Ishikawa (cell line): ENCODE measurements around the gene NKX1-1.

Experiments
- CEBPB ChIP-seq: IDR thresholded peaks from 2 replicates; pipeline ENCODE4 v1.6.1; 2012
- CREB1 ChIP-seq: IDR thresholded peaks from 2 replicates; pipeline ENCODE4 v1.6.1; 2012; ENCODE audit warnings: low read depth
- EGR1 ChIP-seq: IDR thresholded peaks from 2 replicates; pipeline ENCODE4 v1.6.1; 2012
- EP300 ChIP-seq: IDR thresholded peaks from 2 replicates; pipeline ENCODE4 v1.6.1; 2012; ENCODE audit warnings: borderline replicate concordance
- FOXM1 ChIP-seq: IDR thresholded peaks from 2 replicates; pipeline ENCODE4 v1.6.1; 2012; ENCODE audit warnings: low read depth, borderline replicate concordance
- MAX ChIP-seq: IDR thresholded peaks from 2 replicates; pipeline ENCODE4 v1.6.1; 2012
- NFIC ChIP-seq: IDR thresholded peaks from 2 replicates; pipeline ENCODE4 v1.6.1; 2012
- RAD21 ChIP-seq: IDR thresholded peaks from 2 replicates; pipeline ENCODE4 v1.6.1; 2012; ENCODE audit warnings: low read depth
- REST ChIP-seq: IDR thresholded peaks from 2 replicates; pipeline ENCODE4 v1.6.1; 2012; ENCODE audit warnings: low read depth, mild to moderate bottlenecking
- TAF1 ChIP-seq: IDR thresholded peaks from 2 replicates; pipeline ENCODE4 v1.6.1; 2012; ENCODE audit warnings: low read depth, mild to moderate bottlenecking
- TCF12 ChIP-seq: IDR thresholded peaks from 2 replicates; pipeline ENCODE4 v1.6.1; 2012; ENCODE audit warnings: low read depth
- TEAD4 ChIP-seq: IDR thresholded peaks from 2 replicates; pipeline ENCODE4 v1.6.1; 2012
- USF1 ChIP-seq: IDR thresholded peaks from 2 replicates; pipeline ENCODE4 v1.6.1; 2012
- YY1 ChIP-seq: IDR thresholded peaks from 2 replicates; pipeline ENCODE4 v1.6.1; 2012; ENCODE audit warnings: low read depth
- ZBTB7A ChIP-seq: IDR thresholded peaks from 2 replicates; pipeline ENCODE4 v1.6.1; 2012; ENCODE audit warnings: low read depth

NKX1-1 gene

GRCh38 chr4:1362521-1362920, 43.7 kb downstream of the NKX1-1 start:
- TF ChIP-seq TAF1 (no peak), EP300 (no peak), TEAD4 (no peak), RAD21 (no peak), REST (no peak), EGR1 (no peak), CREB1 (no peak), CEBPB (no peak), ZBTB7A (no peak), NFIC (no peak), USF1 (no peak), FOXM1 (no peak), TCF12 (no peak), MAX (no peak)

- no peak for TF ChIP-seq YY1
- TF ChIP-seq REST: no peak
- TF ChIP-seq EP300: no peak
- no peak for TF ChIP-seq RAD21
- TF ChIP-seq CREB1: no peak
- no peak for TF ChIP-seq ZBTB7A
- TF ChIP-seq TCF12: no peak
- TF ChIP-seq TAF1: no peak
- TF ChIP-seq MAX: no peak
- TF ChIP-seq EGR1: no peak
- TF ChIP-seq NFIC: no peak
- no peak for TF ChIP-seq CEBPB
- TF ChIP-seq FOXM1: no peak
- no peak for TF ChIP-seq TEAD4
- TF ChIP-seq USF1: no peak
Measured at GRCh38 chr4:1362046-1362445, 44.2 kb downstream of the NKX1-1 start.

DNA sequence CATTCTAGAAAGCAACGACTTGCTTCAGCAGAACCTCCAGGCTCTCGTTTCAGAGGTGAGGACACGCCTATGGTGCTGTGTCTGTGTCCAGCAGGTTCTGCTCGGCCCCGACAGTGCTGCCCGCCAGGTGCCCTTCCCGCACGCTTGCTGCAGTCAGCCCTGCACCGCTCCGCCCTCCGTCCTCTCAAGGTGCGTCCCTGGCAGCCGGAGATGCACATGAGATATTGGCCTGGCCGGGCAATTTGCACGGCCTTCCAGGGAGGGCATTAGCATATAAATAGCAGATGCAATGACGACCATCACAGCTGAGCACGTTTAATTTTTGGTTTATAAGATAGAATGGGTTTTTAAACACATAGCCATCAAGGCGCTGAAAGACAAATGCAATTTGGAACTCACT, 44.8 kb downstream of the NKX1-1 start:
- no peak for TF ChIP-seq USF1
- TF ChIP-seq FOXM1: no peak
- TF ChIP-seq TEAD4: no peak
- no peak for TF ChIP-seq CREB1
- TF ChIP-seq CEBPB: no peak
- no peak for TF ChIP-seq EGR1
- TF ChIP-seq EP300: no peak
- TF ChIP-seq YY1: no peak
- TF ChIP-seq NFIC: no peak
- no peak for TF ChIP-seq TAF1
- no peak for TF ChIP-seq REST
- no peak for TF ChIP-seq RAD21
- no peak for TF ChIP-seq MAX
- TF ChIP-seq ZBTB7A: no peak
- no peak for TF ChIP-seq TCF12
